ENCODE measurements around the gene VAMP8.

The VAMP8 gene

DNA sequence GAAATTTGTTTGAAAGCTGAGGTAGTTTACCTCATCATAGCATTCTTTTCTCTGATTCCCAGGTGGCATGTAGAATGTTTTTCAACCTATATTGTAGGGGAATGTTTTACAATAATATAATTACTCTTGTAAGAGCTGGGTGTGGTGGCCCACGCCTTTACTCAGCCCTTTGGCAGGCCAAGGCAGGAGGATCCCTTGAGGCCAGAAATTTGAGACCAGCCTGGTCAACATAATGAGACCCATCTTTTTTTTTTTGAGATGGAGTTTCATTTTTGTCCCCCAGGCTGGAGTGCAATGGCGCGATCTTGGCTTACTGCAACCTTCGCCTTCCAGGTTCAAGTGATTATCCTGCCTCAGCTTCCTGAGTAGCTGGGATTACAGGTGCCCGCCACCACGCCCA is 42.2 kb downstream of the VAMP8 start:
- DNase-seq (ENCODE audit: low read depth, low spot score), result no peak

DNA sequence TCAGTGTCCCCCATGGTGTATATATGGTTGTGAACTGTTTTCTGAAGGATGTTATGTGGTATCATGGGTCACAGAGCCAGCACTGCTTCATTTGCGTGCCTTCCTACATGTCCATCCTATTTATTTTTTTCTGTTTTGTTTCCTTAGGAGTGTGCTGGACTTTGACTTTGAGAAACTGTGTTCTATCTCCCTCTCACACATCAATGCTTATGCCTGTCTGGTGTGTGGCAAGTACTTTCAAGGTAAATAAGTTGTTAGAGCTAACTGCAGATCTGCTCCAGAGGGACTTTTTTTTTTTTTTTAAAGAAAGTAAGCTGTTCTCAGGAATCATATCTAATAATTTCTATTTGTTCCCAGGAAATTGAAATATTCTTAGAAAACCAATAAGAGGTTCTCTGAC is 44.0 kb downstream of the VAMP8 start:
- no peak for DNase-seq (ENCODE audit: low read depth, low spot score)

DNA sequence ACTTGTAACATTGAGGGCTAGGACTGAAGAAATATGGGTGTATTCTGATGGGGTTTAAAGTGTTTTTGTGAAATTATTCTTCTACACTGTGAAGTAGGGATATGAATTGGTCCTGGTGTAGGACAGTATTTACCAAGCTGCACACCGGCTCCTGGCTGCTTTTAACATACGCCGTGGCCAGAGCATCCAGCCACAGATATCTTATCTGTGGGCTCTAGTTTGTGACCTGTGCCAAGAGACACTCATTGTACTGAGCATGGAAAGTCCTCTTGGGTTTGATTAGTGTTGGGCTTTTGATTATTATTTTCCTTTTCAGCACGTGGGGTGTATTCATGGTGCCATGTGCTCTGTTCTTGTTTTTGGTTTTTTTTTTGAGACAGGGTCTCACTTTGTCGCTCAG is 46.6 kb downstream of the VAMP8 start:
- DNase-seq (ENCODE audit: low read depth, low spot score), result no peak

DNA sequence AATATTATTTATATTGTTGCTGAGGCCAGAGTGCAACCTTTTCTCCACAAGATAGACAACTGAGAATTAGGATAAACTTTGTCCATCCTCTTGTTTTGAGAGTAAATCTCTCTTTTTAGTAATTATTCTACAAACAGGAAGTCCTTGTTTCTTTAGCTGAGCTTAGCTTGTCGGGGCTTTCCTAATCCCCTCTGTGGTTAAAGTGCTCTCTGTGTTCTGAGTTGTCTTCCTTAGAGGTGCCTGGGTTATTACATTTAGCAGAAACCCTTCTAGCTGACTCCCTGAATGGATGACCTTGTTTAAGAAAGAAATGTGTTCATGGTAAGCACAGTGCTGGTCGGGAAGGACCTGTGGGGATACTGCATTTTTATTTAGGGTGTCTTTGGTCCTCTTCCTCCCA is 51.3 kb downstream of the VAMP8 start:
- DNase-seq (ENCODE audit: low read depth, low spot score), result no peak

DNA sequence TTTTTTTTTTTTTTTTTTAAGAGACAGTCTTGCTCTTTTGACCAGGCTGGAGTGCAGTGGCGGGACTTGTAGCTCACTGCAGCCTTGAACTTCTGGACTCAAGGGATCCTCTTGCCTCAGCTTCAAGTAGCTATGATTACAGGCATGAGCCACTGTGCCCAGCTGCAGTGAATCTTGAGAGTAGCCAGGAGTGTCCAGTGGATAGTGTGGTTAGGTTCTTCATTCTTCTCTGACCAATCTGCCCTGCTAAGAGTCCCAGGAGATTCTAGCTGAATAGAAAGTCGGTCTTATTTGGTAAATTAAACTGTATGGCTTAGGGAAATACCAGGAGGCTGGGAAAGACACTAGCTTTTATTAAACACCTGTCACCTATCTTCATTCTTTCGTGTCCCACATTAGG is 53.9 kb downstream of the VAMP8 start:
- no peak for DNase-seq (ENCODE audit: low read depth, low spot score)

Measured in ELF-1 (cell line).